Sigmoid colon (tissue), 7 donors: Measurements from ENCODE around the gene ROBO4. TPM values are rescaled to one million over a fixed set of nuclear protein-coding genes. Genes with fewer than 3 reads are reported as not detected.

ENCODE experiments used
- DNase-seq: peaks from one replicate; pipeline ENCODE4 v3.0.0-alpha.2; 2019
- H3K27ac ChIP-seq, 4 donors: fragments of 200-600 bp; sonication (generic); one replicate each; pipeline ENCODE4 v1.5.1; 2016 to 2019; ENCODE audit warnings: mild to moderate bottlenecking in 1 of 4
- H3K27me3 ChIP-seq, 3 donors: fragments of 200-600 bp; sonication (generic); one replicate each; pipeline ENCODE4 v1.5.1; 2019; ENCODE audit warnings: mild to moderate bottlenecking in 1 of 3
- H3K36me3 ChIP-seq, 4 donors: fragments of 200-600 bp; sonication (generic); one replicate each; pipeline ENCODE4 v1.5.1; 2016 to 2019
- H3K4me1 ChIP-seq, 4 donors: fragments of 200-600 bp; sonication (generic); one replicate each; pipeline ENCODE4 v1.5.1; 2017 to 2019
- H3K4me3 ChIP-seq, 4 donors: fragments of 200-600 bp; sonication (generic); one replicate each; pipeline ENCODE4 v1.5.1; 2017 to 2019; ENCODE audit warnings: mild to moderate bottlenecking in 2 of 4, moderate library complexity in 1 of 4
- H3K9me3 ChIP-seq, 4 donors: fragments of 200-600 bp in 3 of 4; sonication (generic) in 3 of 4; one replicate each; pipeline versions ENCODE4 v1.5.1 to v1.6.1; 2013 to 2019
- EP300 ChIP-seq, 4 donors: sonication (generic); formaldehyde crosslinking; IDR thresholded peaks; one replicate each; pipeline ENCODE4 v1.6.1; 2017; ENCODE audit warnings: antibody characterized with exemption in 4 of 4
- POLR2A ChIP-seq, 2 donors: fragments of 450-650 bp; IDR thresholded peaks; one replicate each; pipeline ENCODE4 v1.6.1; 2016; ENCODE audit warnings: antibody characterized with exemption in 2 of 2, mild to moderate bottlenecking in 2 of 2, moderate library complexity in 2 of 2
- POLR2AphosphoS5 ChIP-seq, 4 donors: sonication (generic); formaldehyde crosslinking; IDR thresholded peaks; one replicate each; pipeline ENCODE4 v1.6.1; 2017; ENCODE audit warnings: antibody characterized with exemption in 4 of 4
- WGBS, 2 donors: extraction: QIAGEN DNeasy Blood & Tissue Kit; methylation state at CpG; one replicate each; pipeline ENCODE4 v1.1.7; 2013; 5-methylcytosine and 5-hydroxymethylcytosine counted together
- intact Hi-C: fragments of 100-400 bp; cut with DNase I; formaldehyde crosslinking; loops from one replicate; pipeline ENCODE4 v1.15.1; 2023
- polyA plus RNA-seq, 3 donors: library from polyadenylated mRNA; stranded (reverse); fragments of 200-250 nt; gene quantifications; one replicate each; pipeline ENCODE4 v1.2.3, GENCODE V29; 2013
- total RNA-seq, 4 donors: library from RNA; depleted of rRNA; stranded (reverse); fragments of >200 nt; gene quantifications; one replicate each; pipeline ENCODE4 v1.1.0, GENCODE V29; 2016
- TF ChIP-seq, protein P1 (sequence below), 4 experiments: fragments of 450-650 bp in 3 of 4; fragments of 200-600 bp in 1 of 4; IDR thresholded peaks; one replicate each; pipeline ENCODE4 v1.5.1; 2016 to 2019; ENCODE audit warnings: antibody characterized with exemption in 4 of 4, mild to moderate bottlenecking in 3 of 4, moderate library complexity in 2 of 4
- donor health status: healthy with polysubstance abuse.
- donor health status: Bipolar disorder and iron deficiency.
- donor health status: healthy.

The ROBO4 gene
- total and polyA plus RNA-seq, 7 donors: 0.46 to 13.8 (median 8.1) TPM

DNA sequence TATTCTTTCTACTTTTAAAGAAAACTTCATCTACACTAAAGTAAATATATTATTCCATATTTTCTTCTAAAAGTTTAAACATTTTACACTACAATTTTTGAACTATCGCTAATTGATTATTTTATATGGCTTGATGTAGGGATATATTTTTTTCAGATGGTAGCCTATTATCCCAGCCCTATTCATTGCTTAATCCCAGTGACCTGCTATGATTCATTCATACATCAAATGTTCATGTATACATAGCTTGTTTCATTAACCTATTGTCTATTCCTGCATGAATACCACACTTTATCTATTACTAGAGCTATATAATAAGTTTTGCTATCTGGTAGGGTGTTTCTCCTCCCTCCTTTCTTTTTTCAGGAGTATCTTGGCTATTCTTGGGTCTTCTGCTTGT lies 5.0 kb upstream of the ROBO4 start:
- H3K36me3 ChIP-seq: no peaks in the 10 kb centered on the region
- H3K4me1 ChIP-seq: peaks cover 0 to 8% (median 6%) of the 10 kb centered on the region in 4 donors
- H3K9me3 ChIP-seq: no peaks in the 10 kb centered on the region
- TF ChIP-seq EP300 (IDR thresholded peaks at IDR 0.05): no peak
- TF ChIP-seq POLR2A (IDR thresholded peaks at IDR 0.05): no peak
- TF ChIP-seq POLR2AphosphoS5 (IDR thresholded peaks at IDR 0.05): no peak
- no peak for DNase-seq
- 95 to 96% methylated on average over 1 of the region's 1 CpG for WGBS, 2 donors
- H3K4me3 ChIP-seq: no peak overlapping the region
- H3K27me3 ChIP-seq: no peaks in the 10 kb centered on the region
- intact Hi-C loops: no loop called here
- no peak overlapping the region for H3K27ac ChIP-seq

DNA sequence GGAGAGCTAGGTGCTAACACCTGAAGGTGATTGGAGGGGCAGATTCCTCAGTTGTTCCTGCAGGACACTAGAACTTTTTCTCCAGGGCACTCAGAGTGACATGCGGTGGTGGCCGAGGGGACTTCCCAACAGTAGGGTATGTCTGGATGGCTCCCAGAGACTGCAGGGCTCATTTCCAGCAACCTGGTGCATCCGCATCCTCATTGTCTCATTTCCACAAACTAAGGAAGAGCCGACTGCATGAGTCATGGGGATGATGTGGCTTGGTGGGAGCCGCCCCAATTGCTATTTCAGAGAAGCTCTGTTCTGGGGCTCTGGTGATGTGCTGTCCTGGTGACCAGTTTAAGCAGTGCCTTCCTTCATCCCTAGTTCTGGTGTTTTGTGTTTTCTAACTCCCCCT lies 2.8 kb upstream of the ROBO4 start:
- peak; percentile 71 for DNase-seq
- peaks cover 0 to 8% (median 6%) of the 10 kb centered on the region in 4 donors for H3K4me1 ChIP-seq
- peak overlapping the region in 2 of 4 donors; percentile 55 to 74 for H3K27ac ChIP-seq
- H3K36me3 ChIP-seq: no peaks in the 10 kb centered on the region
- no peak overlapping the region for H3K4me3 ChIP-seq
- intact Hi-C loops: no loop called here
- H3K27me3 ChIP-seq: no peaks in the 10 kb centered on the region
- H3K9me3 ChIP-seq: no peaks in the 10 kb centered on the region
- peak in 2 of 4 donors; percentile 19 to 43 for TF ChIP-seq POLR2AphosphoS5 (IDR thresholded peaks at IDR 0.05)
- TF ChIP-seq, protein P1, sequence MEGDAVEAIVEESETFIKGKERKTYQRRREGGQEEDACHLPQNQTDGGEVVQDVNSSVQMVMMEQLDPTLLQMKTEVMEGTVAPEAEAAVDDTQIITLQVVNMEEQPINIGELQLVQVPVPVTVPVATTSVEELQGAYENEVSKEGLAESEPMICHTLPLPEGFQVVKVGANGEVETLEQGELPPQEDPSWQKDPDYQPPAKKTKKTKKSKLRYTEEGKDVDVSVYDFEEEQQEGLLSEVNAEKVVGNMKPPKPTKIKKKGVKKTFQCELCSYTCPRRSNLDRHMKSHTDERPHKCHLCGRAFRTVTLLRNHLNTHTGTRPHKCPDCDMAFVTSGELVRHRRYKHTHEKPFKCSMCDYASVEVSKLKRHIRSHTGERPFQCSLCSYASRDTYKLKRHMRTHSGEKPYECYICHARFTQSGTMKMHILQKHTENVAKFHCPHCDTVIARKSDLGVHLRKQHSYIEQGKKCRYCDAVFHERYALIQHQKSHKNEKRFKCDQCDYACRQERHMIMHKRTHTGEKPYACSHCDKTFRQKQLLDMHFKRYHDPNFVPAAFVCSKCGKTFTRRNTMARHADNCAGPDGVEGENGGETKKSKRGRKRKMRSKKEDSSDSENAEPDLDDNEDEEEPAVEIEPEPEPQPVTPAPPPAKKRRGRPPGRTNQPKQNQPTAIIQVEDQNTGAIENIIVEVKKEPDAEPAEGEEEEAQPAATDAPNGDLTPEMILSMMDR (IDR thresholded peaks at IDR 0.05): no peak
- WGBS, 2 donors: 67 to 82% methylated on average over 5 of the region's 5 CpGs

DNA sequence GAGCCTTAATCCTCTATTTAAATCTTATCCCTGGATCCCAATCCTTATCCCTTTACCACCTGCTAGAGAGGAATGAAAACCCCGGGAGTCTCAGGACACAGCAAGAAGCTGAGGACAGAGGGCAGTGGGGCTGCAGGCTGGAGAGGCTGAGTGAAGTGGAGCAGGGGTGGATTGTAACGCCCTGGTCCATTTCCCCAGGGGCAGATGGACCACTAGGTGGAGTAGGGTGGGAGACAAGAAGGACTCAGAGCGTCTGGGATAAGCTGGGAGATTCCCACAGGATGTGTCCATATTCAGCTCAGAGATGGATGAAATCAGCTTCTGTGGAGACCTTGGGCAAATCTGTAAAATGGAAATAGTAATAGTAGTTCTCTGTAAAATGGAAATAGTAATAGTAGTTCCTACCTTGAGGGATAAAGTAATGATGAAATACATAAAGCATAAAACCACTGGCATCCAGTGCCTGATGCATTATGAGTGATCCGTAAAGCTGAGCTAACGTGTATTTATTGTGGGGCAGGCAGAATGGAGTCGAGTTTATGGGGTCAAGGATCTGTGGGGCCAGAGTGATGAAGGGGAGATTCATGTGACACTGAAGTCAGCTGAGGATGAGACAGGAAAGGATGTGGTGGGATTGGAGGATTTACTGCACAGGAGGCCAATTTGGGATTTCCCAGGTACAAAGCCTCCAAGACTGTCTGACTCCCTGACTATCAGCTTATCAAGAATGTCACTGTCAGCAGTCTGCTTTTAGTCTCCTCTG lies 1.9 kb upstream of the ROBO4 start:
- Histone ChIP-seq H3K4me1 (peaks cover 0 to 8% (median 6%) of the 10 kb centered on the region in 4 donors), H3K27me3 (no peaks in the 10 kb centered on the region), H3K9me3 (no peaks in the 10 kb centered on the region), H3K4me3 (no peak overlapping the region), H3K36me3 (no peaks in the 10 kb centered on the region), H3K27ac (peak overlapping the region; percentile 36 to 74 (median 49))
- WGBS, 2 donors: 36 to 65% methylated on average over 6 of the region's 6 CpGs
- TF ChIP-seq POLR2AphosphoS5 (IDR thresholded peaks at IDR 0.05): no peak
- TF ChIP-seq EP300 (IDR thresholded peaks at IDR 0.05): no peak
- intact Hi-C loops: no loop called here
- DNase-seq: no peak

DNA sequence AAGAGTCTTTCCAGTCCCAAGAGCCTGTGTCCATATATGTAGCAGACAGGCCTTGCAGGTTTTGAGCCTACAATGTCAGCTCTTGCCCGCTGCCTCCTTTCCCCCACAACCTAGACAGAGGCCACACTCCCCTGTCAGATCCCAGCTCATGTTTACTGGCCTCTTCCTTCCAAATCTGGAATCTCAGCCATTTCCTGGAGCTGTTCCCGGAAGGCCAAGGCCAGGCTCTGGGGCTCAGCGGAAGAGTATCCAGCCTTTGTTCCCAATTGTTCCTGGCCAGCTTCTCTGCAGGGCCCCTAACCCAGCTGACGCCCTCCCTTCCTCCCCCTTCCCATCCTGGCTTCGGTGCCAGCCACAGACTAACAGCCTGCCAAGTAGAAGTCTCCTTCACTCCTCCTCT lies 1.0 kb upstream of the ROBO4 start:
- Histone ChIP-seq H3K9me3 (no peaks in the 10 kb centered on the region), H3K4me3 (no peak overlapping the region), H3K27me3 (no peaks in the 10 kb centered on the region), H3K4me1 (peaks cover 0 to 12% (median 6%) of the 10 kb centered on the region in 4 donors), H3K36me3 (no peaks in the 10 kb centered on the region), H3K27ac (peak overlapping the region; percentile 36 to 74 (median 49))
- WGBS, 2 donors: 60 to 75% methylated on average over 5 of the region's 5 CpGs
- DNase-seq: peak; percentile 67
- intact Hi-C loops: no loop called here
- TF ChIP-seq POLR2AphosphoS5 (IDR thresholded peaks at IDR 0.05) (peak in 1 of 4 donors; percentile 21), POLR2A (IDR thresholded peaks at IDR 0.05) (no peak)

DNA sequence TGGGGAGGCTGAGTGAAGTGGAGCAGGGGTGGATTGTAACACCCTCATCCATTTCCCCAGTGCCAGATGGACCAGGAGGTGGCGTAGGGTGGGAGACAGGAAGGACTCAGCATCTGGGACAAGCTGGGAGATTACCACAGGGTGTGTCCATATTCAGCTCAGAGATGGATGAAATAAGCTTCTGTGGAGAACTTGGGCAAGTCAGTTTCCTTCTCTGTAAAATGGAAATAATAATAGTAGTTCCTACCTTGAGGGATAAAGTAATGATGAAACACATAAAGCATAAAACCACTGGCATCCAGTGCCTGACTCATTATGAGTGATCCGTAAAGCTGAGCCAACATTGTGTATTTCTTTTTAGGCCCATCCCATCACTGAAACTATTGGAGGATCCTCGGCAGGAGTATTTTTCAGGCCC lies 607 bp upstream of the ROBO4 start:
- Histone ChIP-seq H3K36me3 (no peaks in the 10 kb centered on the region), H3K4me1 (peaks cover 0 to 12% (median 6%) of the 10 kb centered on the region in 4 donors), H3K9me3 (no peaks in the 10 kb centered on the region), H3K27ac (peak overlapping the region; percentile 36 to 74 (median 49)), H3K27me3 (no peaks in the 10 kb centered on the region), H3K4me3 (no peak overlapping the region)
- peak; percentile 59 for DNase-seq
- no peak for TF ChIP-seq EP300 (IDR thresholded peaks at IDR 0.05)
- TF ChIP-seq, protein P1 (IDR thresholded peaks at IDR 0.05): no peak
- WGBS, 2 donors: 62 to 68% methylated on average over 3 of the region's 3 CpGs
- intact Hi-C loops: no loop called here

DNA sequence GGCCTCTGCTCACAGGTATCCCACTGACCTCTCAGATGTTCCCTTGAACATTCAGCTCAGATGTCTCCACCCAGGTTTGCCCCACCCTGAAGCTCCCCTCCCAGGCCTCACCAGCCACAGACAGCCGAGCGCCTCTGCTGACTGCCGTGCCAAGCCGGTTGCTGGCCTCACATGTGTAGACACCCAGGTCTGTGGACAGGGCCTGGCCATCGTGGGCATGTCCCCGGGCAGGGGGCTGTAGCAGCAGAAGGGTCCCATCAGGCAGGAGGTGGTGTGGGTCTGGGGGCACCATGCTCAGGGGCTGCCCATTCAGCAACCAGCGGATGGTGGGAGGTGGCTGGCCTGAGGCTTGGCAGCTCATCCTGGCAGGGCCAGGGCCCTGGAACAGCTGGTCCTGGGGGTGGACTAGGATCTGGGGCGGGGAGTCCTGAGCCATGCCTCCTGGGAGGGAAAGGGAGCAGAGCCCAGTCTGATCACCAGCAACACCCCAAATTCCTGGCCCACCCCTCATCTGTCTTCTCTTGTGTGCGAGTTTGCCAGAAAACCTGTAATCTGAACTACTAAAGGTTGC lies 759 bp downstream of the ROBO4 start:
- TF ChIP-seq, protein P1 (IDR thresholded peaks at IDR 0.05): no peak
- TF ChIP-seq POLR2AphosphoS5 (IDR thresholded peaks at IDR 0.05) (no peak), EP300 (IDR thresholded peaks at IDR 0.05) (no peak), POLR2A (IDR thresholded peaks at IDR 0.05) (no peak)
- H3K27ac ChIP-seq: peak overlapping the region; percentile 43 to 74 (median 50)
- intact Hi-C loops: no loop called here
- peak overlapping the region in 3 of 4 donors; percentile 19 to 26 (median 21) for H3K4me3 ChIP-seq
- H3K9me3 ChIP-seq: no peaks in the 10 kb centered on the region
- H3K27me3 ChIP-seq: no peaks in the 10 kb centered on the region
- DNase-seq: peak; percentile 67
- WGBS, 2 donors: 78 to 82% methylated on average over 9 of the region's 9 CpGs
- H3K4me1 ChIP-seq: peaks cover 0 to 12% (median 6%) of the 10 kb centered on the region in 4 donors
- H3K36me3 ChIP-seq: no peaks in the 10 kb centered on the region
